ENCODE data around the gene XRCC4. TPM values are rescaled to one million over a fixed set of nuclear protein-coding genes. Genes with fewer than 3 reads are reported as not detected.

Gene XRCC4
- total and polyA plus RNA-seq, 9 of the 15 experiments (the other 6 are each of a cell fraction or from before 2014, with no cell fraction given): 13.6 to 61.6 (median 22.4) TPM

- TF ChIP-seq, protein P1, sequence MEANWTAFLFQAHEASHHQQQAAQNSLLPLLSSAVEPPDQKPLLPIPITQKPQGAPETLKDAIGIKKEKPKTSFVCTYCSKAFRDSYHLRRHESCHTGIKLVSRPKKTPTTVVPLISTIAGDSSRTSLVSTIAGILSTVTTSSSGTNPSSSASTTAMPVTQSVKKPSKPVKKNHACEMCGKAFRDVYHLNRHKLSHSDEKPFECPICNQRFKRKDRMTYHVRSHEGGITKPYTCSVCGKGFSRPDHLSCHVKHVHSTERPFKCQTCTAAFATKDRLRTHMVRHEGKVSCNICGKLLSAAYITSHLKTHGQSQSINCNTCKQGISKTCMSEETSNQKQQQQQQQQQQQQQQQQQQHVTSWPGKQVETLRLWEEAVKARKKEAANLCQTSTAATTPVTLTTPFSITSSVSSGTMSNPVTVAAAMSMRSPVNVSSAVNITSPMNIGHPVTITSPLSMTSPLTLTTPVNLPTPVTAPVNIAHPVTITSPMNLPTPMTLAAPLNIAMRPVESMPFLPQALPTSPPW (CRISPR knock-in tag; IDR thresholded peaks at IDR 0.05): no peak
- TF ChIP-seq C11orf30 (IDR thresholded peaks at IDR 0.05; ENCODE audit: low read depth) (no peak), REST (IDR thresholded peaks at IDR 0.05; ENCODE audit: borderline replicate concordance) (no peak), REST (CRISPR knock-in tag; IDR thresholded peaks at IDR 0.05; ENCODE audit: low read depth) (no peak), ARHGAP35 (IDR thresholded peaks at IDR 0.05; ENCODE audit: partially characterized antibody) (no peak), MLLT1 (IDR thresholded peaks at IDR 0.05) (no peak), ATF6 (CRISPR knock-in tag; IDR thresholded peaks at IDR 0.05) (no peak), TAF15 (IDR thresholded peaks at IDR 0.05; ENCODE audit: low read depth, low read length) (no peak), XRCC3 (IDR thresholded peaks at IDR 0.05) (no peak), NFIX (CRISPR knock-in tag; IDR thresholded peaks at IDR 0.05; ENCODE audit: low read depth) (no peak)
- TF ChIP-seq, protein P2, sequence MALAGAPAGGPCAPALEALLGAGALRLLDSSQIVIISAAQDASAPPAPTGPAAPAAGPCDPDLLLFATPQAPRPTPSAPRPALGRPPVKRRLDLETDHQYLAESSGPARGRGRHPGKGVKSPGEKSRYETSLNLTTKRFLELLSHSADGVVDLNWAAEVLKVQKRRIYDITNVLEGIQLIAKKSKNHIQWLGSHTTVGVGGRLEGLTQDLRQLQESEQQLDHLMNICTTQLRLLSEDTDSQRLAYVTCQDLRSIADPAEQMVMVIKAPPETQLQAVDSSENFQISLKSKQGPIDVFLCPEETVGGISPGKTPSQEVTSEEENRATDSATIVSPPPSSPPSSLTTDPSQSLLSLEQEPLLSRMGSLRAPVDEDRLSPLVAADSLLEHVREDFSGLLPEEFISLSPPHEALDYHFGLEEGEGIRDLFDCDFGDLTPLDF (CRISPR knock-in tag; IDR thresholded peaks at IDR 0.05): no peak
- TF ChIP-seq, protein P3, sequence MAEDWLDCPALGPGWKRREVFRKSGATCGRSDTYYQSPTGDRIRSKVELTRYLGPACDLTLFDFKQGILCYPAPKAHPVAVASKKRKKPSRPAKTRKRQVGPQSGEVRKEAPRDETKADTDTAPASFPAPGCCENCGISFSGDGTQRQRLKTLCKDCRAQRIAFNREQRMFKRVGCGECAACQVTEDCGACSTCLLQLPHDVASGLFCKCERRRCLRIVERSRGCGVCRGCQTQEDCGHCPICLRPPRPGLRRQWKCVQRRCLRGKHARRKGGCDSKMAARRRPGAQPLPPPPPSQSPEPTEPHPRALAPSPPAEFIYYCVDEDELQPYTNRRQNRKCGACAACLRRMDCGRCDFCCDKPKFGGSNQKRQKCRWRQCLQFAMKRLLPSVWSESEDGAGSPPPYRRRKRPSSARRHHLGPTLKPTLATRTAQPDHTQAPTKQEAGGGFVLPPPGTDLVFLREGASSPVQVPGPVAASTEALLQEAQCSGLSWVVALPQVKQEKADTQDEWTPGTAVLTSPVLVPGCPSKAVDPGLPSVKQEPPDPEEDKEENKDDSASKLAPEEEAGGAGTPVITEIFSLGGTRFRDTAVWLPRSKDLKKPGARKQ (CRISPR knock-in tag; IDR thresholded peaks at IDR 0.05): no peak
Measured at GRCh38 chr5:83388608-83389007, 311.3 kb downstream of the XRCC4 start (continued).
